ENCODE measurements around the gene SIGLEC12.

SIGLEC12 gene

DNA sequence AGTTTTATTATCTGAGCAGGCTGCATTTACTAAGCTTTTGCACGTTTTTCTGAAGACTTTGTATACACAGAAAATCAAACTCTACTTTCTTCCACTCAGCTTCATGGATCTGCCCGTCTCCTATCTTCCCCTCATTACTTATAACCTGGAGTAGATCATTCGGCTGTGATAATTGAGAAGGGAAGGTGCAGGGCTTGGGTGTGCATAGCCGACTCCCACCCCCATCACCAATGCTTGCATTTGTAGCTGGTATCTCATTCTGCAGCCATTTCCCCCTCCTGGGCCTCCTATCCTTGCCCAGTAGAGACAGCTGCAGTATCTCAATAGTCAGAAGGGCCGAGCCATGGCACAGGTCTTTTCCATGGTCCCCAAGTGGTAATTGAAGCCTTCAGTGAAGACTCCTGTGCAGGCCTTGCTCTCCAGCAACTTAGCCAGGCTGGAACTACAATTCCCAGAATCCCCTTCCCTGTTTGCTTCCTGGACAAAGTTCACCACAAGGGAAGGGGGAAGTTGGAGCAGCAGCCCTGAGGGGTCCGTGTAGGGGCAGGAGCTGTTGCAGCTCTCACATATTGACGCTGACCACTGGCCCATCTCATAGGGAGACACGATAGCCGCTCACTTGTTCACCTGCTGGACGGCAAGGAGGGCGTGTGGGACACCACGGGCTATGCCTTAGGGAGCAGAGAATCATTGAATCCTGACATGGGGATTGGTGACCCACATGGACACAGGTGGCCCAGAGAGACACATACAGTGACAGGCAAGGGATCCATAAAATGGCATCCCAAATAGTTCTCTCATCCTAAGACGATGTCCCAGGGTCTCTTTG lies 41.2 kb downstream of the SIGLEC12 start:
- TF ChIP-seq CTCF (IDR thresholded peaks at IDR 0.05; ENCODE audit: control extremely low read depth, extremely low read depth, low read depth, missing control alignments), result no peak
- ChIA-PET POLR2A (no interaction called here), CTCF (interaction anchor here (1.0 to 3.5 kb wide), 6 partner anchors 11 to 148 kb away, joined by 3 to 26 read pairs (median 3); no protein-coding TSS in a partner anchor)
- no peak for DNase-seq (ENCODE audit: extremely low spot score)

GRCh38 chr19:51458899-51459505 lies 42.6 kb downstream of the SIGLEC12 start:
- TF ChIP-seq CTCF (IDR thresholded peaks at IDR 0.05; ENCODE audit: control extremely low read depth, extremely low read depth, low read depth, missing control alignments), result no peak
- POLR2A ChIA-PET, result no interaction called here

DNA sequence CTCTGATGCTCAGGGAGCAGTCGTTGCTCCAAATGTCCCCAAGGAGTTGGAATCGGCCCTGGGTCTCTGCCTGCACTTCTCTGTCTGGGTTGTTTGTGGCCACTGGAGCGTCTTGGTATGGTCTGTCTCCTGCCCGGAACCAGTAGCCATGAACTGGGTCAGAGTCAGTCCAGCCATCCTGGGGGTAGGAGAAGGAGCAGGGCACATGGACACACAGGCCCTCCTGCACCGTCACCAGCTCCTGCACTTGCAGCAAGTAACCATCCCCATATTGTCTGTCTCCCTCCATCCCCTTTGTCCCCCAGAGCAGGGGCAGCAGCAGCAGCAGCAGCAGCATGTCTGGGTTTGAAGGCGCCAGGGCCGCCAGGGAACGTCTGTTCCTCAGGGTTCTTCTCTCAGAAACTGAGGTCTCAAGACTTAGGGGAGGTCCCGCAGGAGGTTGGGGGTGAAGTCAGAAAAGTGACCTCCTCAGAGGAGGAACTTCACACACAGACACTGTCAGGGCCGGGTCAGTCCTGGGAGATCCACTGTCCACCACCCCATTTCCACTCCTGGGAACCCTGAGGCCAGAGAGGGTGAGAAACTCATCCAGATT lies 43.5 kb downstream of the SIGLEC12 start, which contains the start of gene SIGLEC8:
Gene SIGLEC8, minus strand, starts transcription at position 404 of the 595 bp plus-strand sequence. Its CDS starts 67 bp downstream, at position 337.
- ChIA-PET CTCF (no interaction called here), POLR2A (no interaction called here)
- no peak for TF ChIP-seq CTCF (IDR thresholded peaks at IDR 0.05; ENCODE audit: control extremely low read depth, extremely low read depth, low read depth, missing control alignments)
- DNase-seq (ENCODE audit: extremely low spot score), result no peak

More at GRCh38 chr19:51458899-51459505, 42.6 kb downstream of the SIGLEC12 start:
- no peak for DNase-seq (ENCODE audit: extremely low spot score)
- CTCF ChIA-PET, result interaction anchor here (1.1 to 1.5 kb wide), 2 partner anchors 17 to 149 kb away, joined by 3 read pairs; no protein-coding TSS in a partner anchor

DNA sequence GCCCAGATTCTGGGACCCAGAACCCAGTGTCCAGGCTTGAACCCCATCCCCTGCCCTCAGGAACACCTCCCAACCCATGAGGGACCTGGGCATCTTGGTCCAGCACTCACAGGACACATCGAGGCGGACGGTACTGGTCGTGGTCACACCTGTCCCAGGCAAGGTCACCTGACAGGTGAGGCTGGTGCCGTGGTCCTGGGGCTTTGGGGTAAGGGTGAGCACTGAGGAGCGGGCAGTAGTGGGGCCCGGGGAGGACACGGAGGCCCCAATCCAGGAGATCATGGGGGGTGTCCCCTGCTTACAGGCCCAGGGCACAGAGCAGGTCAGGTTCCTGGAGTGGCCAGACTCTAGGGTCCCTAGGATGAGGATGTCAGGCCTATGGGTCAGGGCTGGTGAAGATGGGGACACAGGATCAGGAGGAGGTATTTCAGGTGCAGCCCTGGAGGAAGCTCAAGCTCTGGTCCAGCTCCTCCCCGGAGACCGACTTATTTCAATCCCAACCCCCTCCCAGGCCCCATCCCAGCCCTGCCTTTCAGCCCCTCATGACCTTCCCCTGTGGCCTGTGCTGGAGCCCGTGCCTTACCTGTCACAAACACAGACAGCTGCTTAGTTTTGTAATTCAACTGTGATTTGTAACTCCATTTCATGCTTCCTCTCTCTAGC lies 44.1 kb downstream of the SIGLEC12 start:
- POLR2A ChIA-PET, result no interaction called here
- CTCF ChIA-PET, result interaction anchor here (1.3 kb wide), 1 partner anchor 15 kb away, joined by 4 read pairs; no protein-coding TSS in a partner anchor
- no peak for TF ChIP-seq CTCF (IDR thresholded peaks at IDR 0.05; ENCODE audit: control extremely low read depth, extremely low read depth, low read depth, missing control alignments)
- DNase-seq (ENCODE audit: extremely low spot score), result no peak

DNA sequence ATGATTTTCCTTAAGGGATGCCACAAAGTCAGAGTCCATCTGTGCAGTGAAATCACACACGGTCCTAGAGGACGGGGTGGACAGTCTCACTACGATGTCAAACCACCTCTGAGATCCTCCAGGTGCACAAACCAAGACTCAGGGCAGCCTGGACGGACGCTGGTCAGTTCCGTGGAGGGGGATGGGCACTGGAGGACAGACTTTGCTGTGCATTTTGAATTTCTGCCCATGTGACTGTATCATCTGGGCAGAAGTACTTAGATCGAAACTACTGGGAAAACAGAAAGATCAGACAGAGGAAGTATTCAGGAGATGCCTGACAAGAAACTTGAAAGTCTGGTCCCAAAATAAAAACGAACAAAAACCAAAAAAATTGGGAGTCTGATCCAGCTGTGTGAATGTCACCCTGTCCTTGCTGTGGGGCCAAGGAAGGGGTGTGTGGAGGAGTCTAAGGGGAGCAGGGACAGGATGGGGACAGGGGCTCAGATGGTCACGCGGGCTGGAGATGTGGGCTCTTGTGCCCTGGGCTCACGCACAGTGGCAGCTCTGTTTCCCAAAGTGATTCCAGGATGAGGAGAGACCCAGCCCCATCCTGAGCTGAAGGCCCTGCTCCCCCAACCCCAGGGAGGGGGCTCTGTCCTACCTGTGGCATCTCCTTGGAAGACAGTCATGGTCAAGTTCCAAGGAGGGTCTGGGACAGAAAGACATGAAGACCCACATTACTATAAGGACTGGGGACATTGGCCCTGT lies 44.9 kb downstream of the SIGLEC12 start:
- POLR2A ChIA-PET, result no interaction called here
- no peak for DNase-seq (ENCODE audit: extremely low spot score)
- no peak for TF ChIP-seq CTCF (IDR thresholded peaks at IDR 0.05; ENCODE audit: control extremely low read depth, extremely low read depth, low read depth, missing control alignments)
- CTCF ChIA-PET, result interaction anchor here (1.3 kb wide), 1 partner anchor 16 kb away, joined by 4 read pairs; no protein-coding TSS in a partner anchor

Measured in GM10248 (cell line).